ENCODE measurements around the gene PDIA4. TPM values are rescaled to one million over a fixed set of nuclear protein-coding genes. Genes with fewer than 3 reads are reported as not detected.

PDIA4 gene
- total RNA-seq, 4 donors from 2014 or later: 40.6 to 105 (median 86.1) TPM

DNA sequence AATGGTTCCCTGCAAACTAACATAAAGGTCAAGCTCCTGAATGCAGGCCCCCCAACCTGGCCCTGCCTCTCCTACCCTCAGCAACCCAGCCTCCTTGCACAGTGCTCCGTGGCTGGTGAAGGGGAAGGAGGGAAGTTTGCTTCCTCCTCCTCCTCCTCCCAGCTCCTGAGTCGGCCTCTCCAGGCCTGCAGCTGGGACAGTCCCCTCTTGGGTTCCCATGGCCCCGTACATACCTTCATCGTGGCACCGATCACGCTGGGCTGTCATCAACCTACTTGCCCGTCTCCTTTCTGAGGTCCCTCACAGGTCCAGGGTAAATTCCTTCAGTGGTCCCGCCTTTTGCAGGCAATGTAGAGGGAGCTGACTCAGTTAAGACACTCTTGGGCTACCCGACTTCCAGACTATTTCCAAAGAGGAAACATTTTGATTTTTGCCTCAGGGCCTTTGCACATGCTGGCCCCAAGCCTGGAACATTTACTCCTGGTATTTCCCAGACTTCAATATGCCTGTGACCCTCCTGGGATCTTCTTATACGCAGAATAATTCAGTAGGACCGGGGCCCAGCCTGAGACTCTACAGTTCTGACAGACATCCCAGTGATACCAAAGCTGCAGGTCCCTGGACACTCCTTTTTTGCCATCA, 26.8 kb downstream of the PDIA4 start:
- TF ChIP-seq POLR2A (IDR thresholded peaks at IDR 0.05): no peak
- TF ChIP-seq, protein P1, sequence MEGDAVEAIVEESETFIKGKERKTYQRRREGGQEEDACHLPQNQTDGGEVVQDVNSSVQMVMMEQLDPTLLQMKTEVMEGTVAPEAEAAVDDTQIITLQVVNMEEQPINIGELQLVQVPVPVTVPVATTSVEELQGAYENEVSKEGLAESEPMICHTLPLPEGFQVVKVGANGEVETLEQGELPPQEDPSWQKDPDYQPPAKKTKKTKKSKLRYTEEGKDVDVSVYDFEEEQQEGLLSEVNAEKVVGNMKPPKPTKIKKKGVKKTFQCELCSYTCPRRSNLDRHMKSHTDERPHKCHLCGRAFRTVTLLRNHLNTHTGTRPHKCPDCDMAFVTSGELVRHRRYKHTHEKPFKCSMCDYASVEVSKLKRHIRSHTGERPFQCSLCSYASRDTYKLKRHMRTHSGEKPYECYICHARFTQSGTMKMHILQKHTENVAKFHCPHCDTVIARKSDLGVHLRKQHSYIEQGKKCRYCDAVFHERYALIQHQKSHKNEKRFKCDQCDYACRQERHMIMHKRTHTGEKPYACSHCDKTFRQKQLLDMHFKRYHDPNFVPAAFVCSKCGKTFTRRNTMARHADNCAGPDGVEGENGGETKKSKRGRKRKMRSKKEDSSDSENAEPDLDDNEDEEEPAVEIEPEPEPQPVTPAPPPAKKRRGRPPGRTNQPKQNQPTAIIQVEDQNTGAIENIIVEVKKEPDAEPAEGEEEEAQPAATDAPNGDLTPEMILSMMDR (IDR thresholded peaks at IDR 0.05): no peak
- Histone ChIP-seq H3K4me1 (peaks cover 0 to 8% (median 0%) of the 10 kb centered on the region in 3 donors), H3K9me3 (no peaks in the 10 kb centered on the region), H3K27ac (no peak overlapping the region), H3K4me3 (no peak overlapping the region), H3K36me3 (peaks cover 6 to 51% (median 23%) of the 10 kb centered on the region in 3 donors), H3K27me3 (no peaks in the 10 kb centered on the region)
- DNase-seq: no peak
- WGBS, 2 donors: 79% methylated on average over 10 to 11 of the region's 11 CpGs
- intact Hi-C loops (cut with DNase I): loop anchor here (10.0 kb wide), 1 partner anchor 63 kb away; no protein-coding TSS in a partner anchor

- H3K27ac ChIP-seq: no peak overlapping the region
- peaks cover 0 to 6% (median 0%) of the 10 kb centered on the region in 3 donors for H3K4me1 ChIP-seq
- no peak overlapping the region for H3K4me3 ChIP-seq
- 92 to 95% methylated on average over 5 of the region's 5 CpGs for WGBS, 2 donors
- no peak for TF ChIP-seq POLR2A (IDR thresholded peaks at IDR 0.05)
- TF ChIP-seq, protein P1 (IDR thresholded peaks at IDR 0.05): no peak
- DNase-seq: no peak
- intact Hi-C loops (cut with DNase I): loop anchor here (10.0 kb wide), 1 partner anchor 64 kb away; no protein-coding TSS in a partner anchor
- no peaks in the 10 kb centered on the region for H3K27me3 ChIP-seq
- H3K9me3 ChIP-seq: no peaks in the 10 kb centered on the region
- peaks cover 0 to 45% (median 23%) of the 10 kb centered on the region in 3 donors for H3K36me3 ChIP-seq
These were observed 27.3 kb downstream of the PDIA4 start for GRCh38 chr7:149000961-149001360.

- Histone ChIP-seq H3K4me1 (no peaks in the 10 kb centered on the region), H3K9me3 (no peaks in the 10 kb centered on the region), H3K4me3 (no peak overlapping the region), H3K27me3 (no peaks in the 10 kb centered on the region), H3K36me3 (peaks cover 0 to 29% (median 10%) of the 10 kb centered on the region in 3 donors), H3K27ac (no peak overlapping the region)
- 65 to 78% methylated on average over 6 of the region's 6 CpGs for WGBS, 2 donors
- DNase-seq: no peak
- intact Hi-C loops (cut with DNase I): no loop called here
- no peak for TF ChIP-seq POLR2A (IDR thresholded peaks at IDR 0.05)
- TF ChIP-seq, protein P1 (IDR thresholded peaks at IDR 0.05): no peak
These were observed 29.1 kb downstream of the PDIA4 start for GRCh38 chr7:148999192-148999591.

DNA sequence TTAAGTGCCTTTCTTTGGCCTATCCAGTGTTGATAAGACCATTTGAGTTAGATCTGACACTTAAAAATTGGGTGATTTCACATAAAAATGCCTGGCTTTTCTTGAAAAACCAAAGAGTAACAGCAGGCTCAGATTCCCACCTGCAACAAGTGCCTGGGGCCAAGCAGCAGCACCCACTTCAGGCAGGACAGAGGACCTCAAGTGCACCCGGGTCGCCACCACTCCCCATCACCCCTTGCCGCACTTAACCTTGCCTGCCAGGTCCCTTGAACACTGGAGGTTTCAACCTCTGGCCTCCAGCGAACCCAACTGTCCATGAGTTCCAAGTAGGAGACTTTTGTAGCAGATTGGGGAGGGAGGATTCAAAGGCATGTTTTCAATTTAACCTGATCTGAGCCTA, 30.8 kb downstream of the PDIA4 start:
- H3K4me1 ChIP-seq: no peaks in the 10 kb centered on the region
- DNase-seq: no peak
- no peak overlapping the region for H3K27ac ChIP-seq
- no peaks in the 10 kb centered on the region for H3K9me3 ChIP-seq
- H3K4me3 ChIP-seq: no peak overlapping the region
- H3K36me3 ChIP-seq: peaks cover 0 to 12% (median 0%) of the 10 kb centered on the region in 3 donors
- intact Hi-C loops (cut with DNase I): no loop called here
- H3K27me3 ChIP-seq: no peaks in the 10 kb centered on the region
- 80 to 92% methylated on average over 4 of the region's 4 CpGs for WGBS, 2 donors
- TF ChIP-seq, protein P1 (IDR thresholded peaks at IDR 0.05): no peak
- no peak for TF ChIP-seq POLR2A (IDR thresholded peaks at IDR 0.05)

DNA sequence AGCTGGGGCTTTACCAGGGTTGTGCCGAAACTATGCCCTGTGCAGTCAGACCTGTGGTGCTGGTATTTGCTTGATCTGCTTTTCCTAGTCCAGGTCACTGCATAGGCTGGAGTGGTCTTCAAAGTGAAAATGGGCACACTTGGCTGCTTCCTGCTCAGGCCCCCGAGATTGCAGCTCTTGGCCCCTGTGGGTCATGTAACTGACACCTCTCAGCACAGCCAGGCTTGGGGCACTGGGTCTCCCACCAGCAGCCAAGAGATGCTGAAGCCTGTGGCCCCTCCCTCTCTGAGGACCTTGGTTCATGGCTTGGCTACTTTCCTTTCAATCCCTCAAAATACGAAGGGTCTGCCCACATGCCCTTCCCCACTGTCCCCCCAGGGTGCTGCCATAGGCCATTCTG, 33.7 kb downstream of the PDIA4 start:
- WGBS, 2 donors: 49 to 60% methylated on average over 2 to 3 of the region's 3 CpGs
- DNase-seq: no peak
- H3K4me1 ChIP-seq: no peaks in the 10 kb centered on the region
- no peaks in the 10 kb centered on the region for H3K36me3 ChIP-seq
- H3K27ac ChIP-seq: no peak overlapping the region
- no peaks in the 10 kb centered on the region for H3K27me3 ChIP-seq
- no peak overlapping the region for H3K4me3 ChIP-seq
- intact Hi-C loops (cut with DNase I): no loop called here
- TF ChIP-seq POLR2A (IDR thresholded peaks at IDR 0.05): no peak
- TF ChIP-seq, protein P1 (IDR thresholded peaks at IDR 0.05): no peak
- H3K9me3 ChIP-seq: no peaks in the 10 kb centered on the region

Data from esophagus squamous epithelium (tissue), 5 donors.